ENCODE measurements around the gene MUC5B.

DNA sequence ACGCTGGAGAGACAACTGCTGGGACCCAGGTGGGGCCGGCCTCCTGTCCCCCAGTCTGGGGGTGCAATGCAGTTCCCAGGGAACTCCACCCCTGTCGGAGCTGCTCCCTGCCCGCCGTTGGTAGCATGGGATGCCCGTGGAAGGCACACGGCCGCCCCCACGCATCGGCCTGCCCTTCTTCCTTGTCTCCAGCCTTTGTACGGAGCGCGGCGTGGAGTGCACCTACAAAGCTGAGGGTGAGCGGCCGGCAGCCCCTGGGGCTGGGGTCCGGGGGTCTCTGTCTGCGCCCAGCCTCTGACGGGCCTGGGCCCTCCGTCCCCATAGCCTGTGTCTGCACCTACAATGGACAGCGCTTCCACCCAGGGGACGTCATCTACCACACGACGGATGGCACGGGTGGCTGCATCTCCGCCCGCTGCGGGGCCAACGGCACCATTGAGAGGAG lies 41.9 kb upstream of the MUC5B start:
- TF ChIP-seq POLR2A (IDR thresholded peaks at IDR 0.05; ENCODE audit: low read depth, low read length), result no peak
- TF ChIP-seq EZH2 (IDR thresholded peaks at IDR 0.05; ENCODE audit: borderline replicate concordance, low read depth, low read length, severe bottlenecking), result no peak
- TF ChIP-seq, protein P1, sequence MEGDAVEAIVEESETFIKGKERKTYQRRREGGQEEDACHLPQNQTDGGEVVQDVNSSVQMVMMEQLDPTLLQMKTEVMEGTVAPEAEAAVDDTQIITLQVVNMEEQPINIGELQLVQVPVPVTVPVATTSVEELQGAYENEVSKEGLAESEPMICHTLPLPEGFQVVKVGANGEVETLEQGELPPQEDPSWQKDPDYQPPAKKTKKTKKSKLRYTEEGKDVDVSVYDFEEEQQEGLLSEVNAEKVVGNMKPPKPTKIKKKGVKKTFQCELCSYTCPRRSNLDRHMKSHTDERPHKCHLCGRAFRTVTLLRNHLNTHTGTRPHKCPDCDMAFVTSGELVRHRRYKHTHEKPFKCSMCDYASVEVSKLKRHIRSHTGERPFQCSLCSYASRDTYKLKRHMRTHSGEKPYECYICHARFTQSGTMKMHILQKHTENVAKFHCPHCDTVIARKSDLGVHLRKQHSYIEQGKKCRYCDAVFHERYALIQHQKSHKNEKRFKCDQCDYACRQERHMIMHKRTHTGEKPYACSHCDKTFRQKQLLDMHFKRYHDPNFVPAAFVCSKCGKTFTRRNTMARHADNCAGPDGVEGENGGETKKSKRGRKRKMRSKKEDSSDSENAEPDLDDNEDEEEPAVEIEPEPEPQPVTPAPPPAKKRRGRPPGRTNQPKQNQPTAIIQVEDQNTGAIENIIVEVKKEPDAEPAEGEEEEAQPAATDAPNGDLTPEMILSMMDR (IDR thresholded peaks at IDR 0.05; ENCODE audit: extremely low read depth in 1 of 2, insufficient read depth in 1 of 2, low read depth in 1 of 2, low read length in 2 of 2), result no peak

Measured in endothelial cell of umbilical vein (primary cell).